Embryonic facial prominence (tissue), 1 donor: Measurements from ENCODE around the gene PLA2G2C.
"Not testable (repeated sequence)": the region's sequence is repeated elsewhere in the genome, so short reads cannot be mapped to it uniquely, and the experiment has no call there.

ENCODE experiments used
- DNase-seq: peaks from one replicate; pipeline ENCODE4 v3.0.0-alpha.2; 2016; ENCODE audit errors: extremely low spot score

PLA2G2C gene

DNA sequence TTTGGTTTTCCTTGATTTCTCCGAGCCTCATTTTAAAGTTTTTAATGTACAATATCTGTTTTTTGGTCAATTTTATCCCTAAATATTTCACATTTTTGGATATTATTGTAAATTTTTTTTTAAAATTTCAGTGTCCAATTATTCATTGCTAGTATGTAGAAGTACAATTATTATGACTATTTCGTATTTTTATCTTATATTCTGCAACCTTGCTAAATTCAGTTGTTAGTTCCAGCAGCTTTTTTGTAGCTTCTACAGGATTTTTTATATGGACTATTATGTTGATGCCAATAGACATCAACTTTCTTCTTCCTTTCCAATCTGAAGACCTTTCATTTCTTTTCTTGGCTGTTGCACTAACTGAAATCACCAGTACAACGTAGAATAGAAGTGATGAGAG lies 51.3 kb downstream of the PLA2G2C start:
- no peak for DNase-seq

DNA sequence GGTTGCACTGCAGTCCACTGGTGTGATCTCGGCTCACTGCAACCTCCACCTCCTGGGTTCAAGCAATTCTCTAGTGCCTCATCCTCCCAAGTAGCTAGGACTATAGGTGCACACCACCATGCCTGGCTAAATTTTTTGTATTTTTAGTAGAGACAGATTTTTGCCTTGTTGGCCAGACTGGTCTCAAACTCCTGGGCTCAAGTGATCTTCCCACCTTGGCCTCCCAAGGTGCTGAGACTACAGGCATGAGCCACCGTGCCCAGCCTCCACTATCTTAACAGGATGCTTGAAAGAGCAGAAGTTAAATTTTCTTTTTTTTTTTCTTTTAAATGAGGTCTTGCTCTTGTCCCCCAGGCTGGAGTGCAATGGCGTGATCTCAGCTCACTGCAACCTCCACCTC lies 55.8 kb downstream of the PLA2G2C start:
- not testable (repeated sequence) for DNase-seq

DNA sequence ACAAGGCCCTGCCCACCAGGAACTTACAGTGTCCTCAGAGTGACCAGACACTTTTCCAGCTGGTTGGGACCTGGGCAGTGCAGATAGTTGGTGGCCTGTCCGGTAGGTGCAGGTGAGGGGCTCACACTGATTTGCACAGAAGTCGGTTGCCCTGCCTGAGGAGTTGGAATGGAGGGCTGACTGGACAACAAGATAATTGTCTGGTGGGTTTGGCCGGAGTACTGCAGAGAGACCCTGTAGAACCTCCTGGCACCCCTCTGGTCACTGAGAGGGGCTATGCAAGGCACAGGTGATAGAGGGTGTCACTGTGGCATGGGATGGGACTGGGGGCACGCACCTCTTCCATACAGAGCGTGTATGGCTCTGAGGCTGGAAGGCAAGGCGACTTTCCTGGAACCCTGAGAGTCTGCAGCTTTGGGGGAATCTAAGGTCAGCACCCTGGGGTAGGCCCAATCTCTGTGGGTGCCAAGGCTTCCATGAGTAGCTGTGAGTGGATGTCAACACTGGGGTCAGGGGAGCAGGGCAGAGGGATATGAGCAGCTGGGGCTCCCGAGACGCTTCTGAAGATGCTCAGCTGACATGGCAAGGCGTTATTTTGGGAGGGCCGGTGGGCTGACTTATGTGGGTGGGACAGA lies 59.4 kb downstream of the PLA2G2C start:
- no peak for DNase-seq

DNA sequence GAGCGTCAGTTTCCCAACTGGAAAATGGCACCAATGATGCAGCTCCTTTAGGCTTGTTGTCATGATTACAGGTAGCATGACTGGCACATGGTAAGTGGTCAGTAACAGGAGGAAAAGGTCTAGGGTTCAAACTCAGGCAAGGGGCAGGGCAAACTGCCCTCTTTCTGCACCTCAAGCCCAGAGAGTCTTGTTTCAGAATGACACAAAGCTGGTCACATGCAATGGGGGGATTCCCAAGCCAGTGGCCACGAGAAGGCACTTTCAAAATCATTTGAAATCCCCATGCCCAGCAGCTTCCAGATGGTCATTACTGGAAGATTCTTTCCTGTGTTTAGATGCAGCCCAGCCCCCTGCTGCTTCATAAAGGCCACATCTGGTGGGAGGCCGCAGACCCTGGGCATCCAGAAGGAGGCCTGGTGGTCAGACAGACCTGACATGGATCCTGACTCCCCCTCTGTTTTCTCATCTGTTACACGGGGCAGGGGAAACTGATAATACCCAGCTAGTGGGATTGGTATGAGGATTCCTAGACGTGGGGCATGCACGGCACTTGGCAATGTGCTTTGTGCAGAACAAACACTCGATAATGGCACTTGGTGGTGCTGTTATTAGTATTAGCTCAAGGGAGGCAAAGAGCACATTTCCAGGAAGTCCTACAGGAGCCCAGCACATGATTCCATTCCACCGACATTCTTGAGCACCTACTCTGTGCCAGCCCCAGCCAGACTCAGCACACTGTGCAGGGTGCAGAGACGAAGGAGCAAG lies 60.1 kb downstream of the PLA2G2C start:
- DNase-seq = no peak

- no peak for DNase-seq
Observed at GRCh38 chr1:20125100-20125499, 61.2 kb downstream of the PLA2G2C start.

DNA sequence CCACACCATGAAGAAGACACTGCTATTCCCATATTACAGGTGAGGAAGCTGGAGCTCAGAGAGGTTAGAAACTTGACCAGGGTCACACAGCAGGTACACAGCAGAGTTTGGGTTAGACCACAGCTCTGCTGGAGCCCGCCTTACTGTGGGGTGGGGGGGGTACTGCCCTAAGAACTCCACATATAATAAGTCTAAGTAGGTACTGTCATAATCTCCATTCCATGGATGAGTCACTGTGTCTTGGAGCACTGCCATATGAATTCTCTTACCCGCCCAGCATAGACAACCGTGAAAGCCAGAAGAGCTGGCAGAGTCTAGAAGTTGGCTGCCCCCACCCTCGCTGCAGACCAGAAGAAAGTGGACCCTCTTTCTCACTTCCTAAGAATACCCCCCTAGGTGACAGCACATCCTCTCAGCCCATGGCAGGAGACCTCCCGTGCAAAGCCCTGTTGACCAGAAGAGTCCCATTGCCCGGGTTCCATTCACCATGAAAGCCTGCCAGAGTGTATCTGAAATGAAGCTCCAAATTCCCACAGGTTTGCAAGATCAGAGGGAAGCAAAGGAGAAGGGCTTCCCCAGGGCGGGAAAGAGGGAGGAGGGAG lies 61.8 kb downstream of the PLA2G2C start:
- no peak for DNase-seq

GRCh38 chr1:20123722-20124455 lies 62.4 kb downstream of the PLA2G2C start:
- no peak for DNase-seq

DNA sequence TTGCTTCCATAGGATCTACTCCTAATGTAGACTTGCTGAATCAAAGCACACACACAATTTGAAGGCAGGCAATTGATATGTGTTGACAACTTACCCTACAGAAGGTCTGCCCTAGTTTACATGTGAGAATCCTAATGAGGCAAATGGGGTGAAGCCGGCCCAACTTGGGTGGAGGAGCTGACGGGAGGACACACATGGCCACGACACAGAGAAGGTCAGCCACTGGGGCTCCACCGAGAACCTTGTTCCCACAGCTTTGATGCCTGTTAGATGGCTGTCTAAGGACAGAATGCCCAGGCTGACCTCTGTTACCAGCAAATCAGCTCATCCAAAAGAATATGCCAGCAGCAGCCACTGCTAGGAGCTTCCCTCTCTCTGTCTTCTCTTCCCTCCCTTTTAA lies 65.5 kb downstream of the PLA2G2C start:
- DNase-seq = no peak

GRCh38 chr1:20119347-20119746 lies 67.0 kb downstream of the PLA2G2C start, which contains the start of gene PLA2G2D:
PLA2G2D (minus strand) TSS chr1:20119536; CDS start chr1:20119498, 38 bp downstream.
- DNase-seq = no peak

DNA sequence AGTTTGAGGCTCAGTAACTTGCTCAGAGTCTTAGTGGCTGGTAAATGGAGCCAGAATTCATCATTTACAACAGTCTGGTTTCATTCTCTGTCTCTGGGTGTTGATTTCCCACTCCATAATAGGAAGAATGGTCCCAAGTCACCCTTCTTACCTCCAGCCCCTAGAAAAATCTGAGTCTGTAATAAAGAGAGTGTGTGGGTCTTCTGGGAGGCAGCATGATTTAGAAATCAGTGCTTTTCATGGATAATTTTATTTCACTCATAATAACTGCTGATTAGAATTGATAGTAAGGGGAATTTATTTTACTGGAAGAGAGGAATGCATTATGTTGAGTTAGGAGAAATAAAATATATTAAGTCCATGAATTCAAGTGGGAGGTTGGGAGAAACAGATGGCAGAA lies 69.1 kb downstream of the PLA2G2C start:
- no peak for DNase-seq

- DNase-seq = no peak
Observed at GRCh38 chr1:20115916-20116315, 70.4 kb downstream of the PLA2G2C start.

GRCh38 chr1:20115479-20115878 lies 70.8 kb downstream of the PLA2G2C start:
- DNase-seq = no peak

- no peak for DNase-seq
Observed at GRCh38 chr1:20114021-20114648, 72.2 kb downstream of the PLA2G2C start.
